GM19043 (cell line): ENCODE results near the gene HORMAD2.
"Not testable (repeated sequence)": the region's sequence is repeated elsewhere in the genome, so short reads cannot be mapped to it uniquely, and the experiment has no call there.

Experiments
- ATAC-seq: cut with Tn5 transposase; IDR thresholded peaks from one replicate; pipeline ENCODE4 v1.9.1; 2021; ENCODE audit warnings: low read depth; ENCODE audit not compliant: unreplicated experiment

HORMAD2 gene

DNA sequence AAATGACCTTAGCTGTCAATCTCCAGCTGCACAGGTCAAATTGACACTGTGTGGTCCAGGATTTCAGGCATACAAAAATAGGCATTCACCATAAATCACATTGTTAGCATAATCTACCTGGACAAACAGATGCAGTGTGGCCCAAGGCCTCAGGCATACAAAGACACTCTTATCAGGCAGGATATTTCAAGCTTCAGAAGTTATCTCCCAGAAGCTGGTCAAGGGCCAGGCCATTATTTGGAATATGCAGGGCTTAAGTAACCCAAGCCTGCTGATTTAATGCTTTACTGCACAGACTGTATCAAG, 25.5 kb upstream of the HORMAD2 start:
- ATAC-seq = no peak

GRCh38 chr22:30056015-30056414, 24.2 kb upstream of the HORMAD2 start:
- no peak for ATAC-seq

GRCh38 chr22:30057375-30057774, 22.9 kb upstream of the HORMAD2 start:
- ATAC-seq = no peak

GRCh38 chr22:30059346-30060020, 20.8 kb upstream of the HORMAD2 start:
- ATAC-seq = not testable (repeated sequence)

- ATAC-seq = not testable (repeated sequence)
Observed at GRCh38 chr22:30061094-30061493, 19.2 kb upstream of the HORMAD2 start.

GRCh38 chr22:30062259-30062658, 18.0 kb upstream of the HORMAD2 start:
- no peak for ATAC-seq

GRCh38 chr22:30062950-30063349, 17.3 kb upstream of the HORMAD2 start:
- ATAC-seq = no peak

GRCh38 chr22:30064172-30064571, 16.1 kb upstream of the HORMAD2 start:
- no peak for ATAC-seq

DNA sequence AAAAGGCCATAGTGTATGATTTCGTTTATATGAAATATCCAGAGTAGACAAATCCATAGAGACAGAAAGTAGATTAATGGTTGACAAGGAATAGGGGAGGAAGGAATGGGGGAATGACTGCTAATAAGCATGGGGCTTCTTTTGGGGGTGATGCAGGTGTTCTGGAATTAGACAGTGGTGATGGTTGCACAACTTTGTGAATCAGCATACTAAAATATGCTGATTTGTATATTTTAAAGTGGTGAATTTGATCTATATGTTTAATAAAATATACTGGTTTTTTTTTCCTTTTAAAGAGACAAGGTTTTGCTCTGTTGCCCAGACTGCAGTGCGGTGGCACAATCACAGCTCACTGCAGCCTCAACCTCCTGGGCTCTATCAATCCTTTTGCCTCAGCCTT, 6.5 kb upstream of the HORMAD2 start:
- ATAC-seq = no peak

DNA sequence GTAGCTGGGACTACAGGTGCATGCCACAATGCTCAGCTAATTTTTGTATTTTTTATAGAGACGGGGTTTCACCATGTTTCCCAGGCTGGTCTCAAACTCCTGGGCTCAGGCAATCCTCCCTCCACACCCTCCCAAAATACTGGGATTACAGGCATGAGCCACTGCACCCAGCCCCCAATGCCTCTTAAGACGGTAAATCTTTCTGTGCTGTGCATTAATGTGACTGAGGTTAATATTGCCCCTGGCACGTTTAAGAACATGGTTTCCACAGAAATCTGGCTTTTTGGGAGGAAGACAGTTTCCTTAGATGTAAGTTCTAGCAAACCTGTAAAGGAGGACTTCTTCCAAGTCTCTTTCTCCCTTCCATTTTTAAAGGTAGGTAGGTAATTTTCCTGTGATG, 6.1 kb upstream of the HORMAD2 start:
- ATAC-seq = no peak

DNA sequence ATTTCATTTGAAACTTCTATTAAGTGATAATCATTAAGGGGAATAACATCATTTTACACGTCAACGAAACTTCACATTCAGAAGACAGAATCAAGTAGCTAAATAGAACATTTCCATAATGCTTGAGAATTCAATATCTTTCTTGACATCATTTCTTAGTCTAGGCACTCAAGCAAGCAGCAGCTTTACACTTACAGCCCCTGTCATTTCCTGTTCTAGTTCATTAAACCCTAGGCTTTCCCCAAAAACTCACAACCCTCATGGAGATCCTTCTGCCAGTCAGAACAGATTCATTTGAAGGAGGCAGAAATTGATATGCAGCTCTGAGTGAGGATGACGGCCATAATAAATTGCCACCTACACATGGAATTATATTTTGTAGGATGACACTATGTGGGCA, 5.3 kb upstream of the HORMAD2 start:
- ATAC-seq = no peak

DNA sequence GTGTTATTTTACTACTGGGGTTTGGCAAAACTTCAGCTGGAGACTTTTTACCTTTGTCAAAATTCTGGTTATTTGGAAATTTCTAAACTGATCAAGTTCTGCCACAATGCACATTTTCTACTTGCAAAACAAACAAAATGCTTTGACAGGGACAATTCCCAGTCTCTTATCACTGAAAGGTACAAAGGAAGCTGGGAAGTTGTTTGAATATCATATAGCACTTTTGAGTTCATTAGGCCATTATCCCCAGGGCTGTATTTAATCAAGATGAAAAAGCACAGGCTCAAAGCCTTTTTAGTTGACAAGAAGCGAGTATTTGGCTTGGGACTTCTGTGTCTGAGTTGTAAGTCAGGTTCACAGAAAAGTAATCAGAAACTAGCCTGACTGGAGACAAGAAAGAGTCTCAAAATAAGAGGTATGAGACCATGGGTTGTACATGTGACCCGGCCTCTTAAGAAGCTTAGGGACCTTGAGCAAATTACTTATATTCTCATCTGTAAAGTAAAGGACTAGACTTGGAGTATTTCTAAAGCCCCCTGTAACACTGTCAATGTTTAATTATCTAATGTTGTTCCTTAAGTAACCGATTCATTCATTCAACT, 2.9 kb upstream of the HORMAD2 start:
- ATAC-seq = no peak

DNA sequence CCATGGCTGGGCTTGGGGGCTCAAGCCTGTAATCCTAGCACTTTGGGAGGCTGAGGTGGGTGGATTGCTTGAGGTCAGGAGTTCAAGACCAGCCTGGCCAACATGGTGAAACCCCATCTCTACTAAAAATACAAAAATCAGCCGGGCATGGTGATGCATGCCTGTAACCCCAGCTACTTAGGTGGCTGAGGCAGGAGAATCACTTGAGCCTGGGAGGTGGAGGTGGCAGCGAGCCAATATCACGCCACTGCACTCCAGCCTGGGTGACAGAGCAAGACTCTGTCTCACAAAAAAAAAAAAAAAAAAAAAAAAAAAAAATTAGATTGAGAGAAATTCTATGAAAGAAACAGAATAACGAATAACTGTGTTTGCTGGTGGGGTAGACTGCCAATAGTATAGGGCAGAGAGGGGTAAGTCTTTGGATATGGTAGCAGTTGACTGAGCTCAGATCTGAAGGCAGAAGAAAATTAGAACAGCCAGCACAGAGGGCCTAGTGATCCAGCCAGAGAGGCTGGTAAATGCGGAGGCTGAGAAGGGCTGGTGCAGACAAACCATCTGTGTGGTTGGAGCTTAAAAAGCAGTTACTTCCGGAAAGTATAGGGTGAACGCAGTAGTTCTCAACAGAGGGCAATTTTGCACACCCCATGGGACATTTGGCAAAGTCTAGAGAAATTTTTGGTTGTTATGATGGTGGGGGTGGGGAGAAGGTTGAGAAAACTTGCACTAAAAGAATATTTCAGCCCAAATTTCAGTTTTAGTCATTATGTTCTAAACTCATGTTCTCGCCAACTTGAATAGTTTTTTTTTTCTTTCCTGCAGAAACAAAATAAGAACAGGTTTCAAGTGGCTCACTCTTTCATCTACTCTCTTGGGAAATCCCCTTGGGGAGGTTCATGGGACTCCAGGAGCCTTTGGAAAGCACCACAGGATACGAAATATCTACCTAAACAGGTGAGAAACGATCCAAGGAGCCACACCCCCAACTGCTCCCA, 1.6 kb upstream of the HORMAD2 start:
- no peak for ATAC-seq

DNA sequence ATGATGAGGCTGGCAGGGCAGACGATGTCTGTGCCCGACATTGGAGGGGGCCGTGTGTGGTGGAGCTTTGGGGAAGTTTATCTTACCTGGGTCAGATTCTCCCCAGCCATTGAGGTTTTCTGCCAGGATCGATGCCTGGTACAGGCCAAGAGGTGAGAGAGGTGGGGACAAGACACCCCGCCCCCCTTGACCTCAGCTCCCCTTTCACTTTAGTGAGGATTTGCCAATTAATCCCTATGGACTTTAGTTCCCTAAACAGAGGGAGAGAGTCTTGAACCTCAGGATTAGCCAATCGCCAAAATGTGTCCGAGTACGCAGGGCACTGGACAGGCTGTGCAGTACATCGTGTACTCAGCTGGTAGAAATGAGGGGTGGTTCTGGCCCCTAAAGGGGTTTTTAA, 541 bp downstream of the HORMAD2 start:
- ATAC-seq = no peak

- ATAC-seq = no peak
Observed at GRCh38 chr22:30086496-30086895, 6.2 kb downstream of the HORMAD2 start.

- not testable (repeated sequence) for ATAC-seq
Observed at GRCh38 chr22:30087037-30087436, 6.8 kb downstream of the HORMAD2 start.

- ATAC-seq = no peak
Observed at GRCh38 chr22:30087611-30088010, 7.3 kb downstream of the HORMAD2 start.

- ATAC-seq = no peak
Observed at GRCh38 chr22:30088468-30088867, 8.2 kb downstream of the HORMAD2 start.

- ATAC-seq = no peak
Observed at GRCh38 chr22:30089655-30089974, 9.4 kb downstream of the HORMAD2 start.

GRCh38 chr22:30092686-30093085, 12.4 kb downstream of the HORMAD2 start:
- ATAC-seq = no peak

- no peak for ATAC-seq
Observed at GRCh38 chr22:30094804-30095203, 14.5 kb downstream of the HORMAD2 start.

- no peak for ATAC-seq
Observed at GRCh38 chr22:30097861-30098260, 17.6 kb downstream of the HORMAD2 start.
